Activated CD4-positive, CD25-positive, alpha-beta regulatory T cell (primary cell): ENCODE data around the gene PLPPR5.

Experiments used
- DNase-seq, 4 experiments: peaks; one replicate each; lab custom pipeline; 2025; lab: John Stamatoyannopoulos, UW

The PLPPR5 gene

DNA sequence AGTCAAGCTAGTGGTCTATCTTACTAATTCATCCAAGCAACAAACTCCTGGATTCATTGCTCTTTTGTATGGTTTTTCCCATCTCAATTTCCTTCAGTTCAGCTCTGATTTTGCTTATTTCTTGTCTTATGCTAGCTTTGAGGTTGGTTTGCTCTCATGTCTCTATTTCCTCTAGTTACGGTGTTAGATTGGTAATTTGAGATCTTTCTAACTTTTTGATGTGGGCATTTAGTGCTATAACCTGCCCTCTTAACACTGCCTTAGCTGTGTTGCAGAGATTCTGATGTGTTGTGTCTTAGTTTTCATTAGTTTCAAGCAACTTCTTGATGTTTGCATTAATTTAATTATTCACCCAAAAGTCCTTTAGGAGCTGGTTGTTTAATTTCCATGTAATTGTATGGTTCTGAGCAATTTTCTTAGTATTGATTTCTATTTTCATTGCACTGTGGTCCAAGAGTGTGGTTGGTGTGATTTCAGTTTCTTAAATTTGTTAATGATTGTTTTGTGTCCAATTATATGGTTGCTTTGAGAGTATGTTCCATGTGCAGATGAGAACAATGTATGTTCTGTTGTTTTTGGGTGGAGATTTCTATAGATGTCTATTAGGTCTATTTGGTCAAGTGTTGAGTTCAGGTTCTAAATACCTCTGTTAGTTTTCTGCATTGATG is 154.6 kb downstream of the PLPPR5 start:
- no peak for DNase-seq

DNA sequence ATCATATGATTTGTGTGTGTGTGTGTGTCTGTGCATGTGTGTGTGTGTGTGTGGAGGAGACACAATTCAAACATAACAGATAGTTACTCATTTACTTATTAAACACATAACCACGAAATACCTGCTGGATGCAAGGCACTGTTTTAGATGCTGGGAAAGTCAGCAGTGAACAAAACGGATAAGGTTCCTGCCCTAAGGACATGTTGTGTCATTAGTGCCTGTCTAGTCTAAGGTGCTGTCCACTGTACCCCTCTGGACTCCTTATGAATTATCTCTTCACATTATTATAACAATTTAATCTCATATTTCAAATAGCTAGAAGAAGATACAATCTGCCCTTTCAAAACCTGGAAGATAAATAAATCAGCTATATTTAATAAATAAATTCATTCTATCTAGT is 162.4 kb downstream of the PLPPR5 start:
- DNase-seq = no peak
